ENCODE data around the gene SEPSECS. TPM values are rescaled to one million over a fixed set of nuclear protein-coding genes. Genes with fewer than 3 reads are reported as not detected.

Gene SEPSECS
- total RNA-seq (2021): 4.2 and 5.4 TPM in 2 replicates
- long read RNA-seq, full-length matches to known transcripts: 3 of 14 reads
- long read RNA-seq, partial matches to known transcripts: 9 of 14 reads
- long read RNA-seq, other reads (novel, unspliced or antisense): 2 of 14 reads

DNA sequence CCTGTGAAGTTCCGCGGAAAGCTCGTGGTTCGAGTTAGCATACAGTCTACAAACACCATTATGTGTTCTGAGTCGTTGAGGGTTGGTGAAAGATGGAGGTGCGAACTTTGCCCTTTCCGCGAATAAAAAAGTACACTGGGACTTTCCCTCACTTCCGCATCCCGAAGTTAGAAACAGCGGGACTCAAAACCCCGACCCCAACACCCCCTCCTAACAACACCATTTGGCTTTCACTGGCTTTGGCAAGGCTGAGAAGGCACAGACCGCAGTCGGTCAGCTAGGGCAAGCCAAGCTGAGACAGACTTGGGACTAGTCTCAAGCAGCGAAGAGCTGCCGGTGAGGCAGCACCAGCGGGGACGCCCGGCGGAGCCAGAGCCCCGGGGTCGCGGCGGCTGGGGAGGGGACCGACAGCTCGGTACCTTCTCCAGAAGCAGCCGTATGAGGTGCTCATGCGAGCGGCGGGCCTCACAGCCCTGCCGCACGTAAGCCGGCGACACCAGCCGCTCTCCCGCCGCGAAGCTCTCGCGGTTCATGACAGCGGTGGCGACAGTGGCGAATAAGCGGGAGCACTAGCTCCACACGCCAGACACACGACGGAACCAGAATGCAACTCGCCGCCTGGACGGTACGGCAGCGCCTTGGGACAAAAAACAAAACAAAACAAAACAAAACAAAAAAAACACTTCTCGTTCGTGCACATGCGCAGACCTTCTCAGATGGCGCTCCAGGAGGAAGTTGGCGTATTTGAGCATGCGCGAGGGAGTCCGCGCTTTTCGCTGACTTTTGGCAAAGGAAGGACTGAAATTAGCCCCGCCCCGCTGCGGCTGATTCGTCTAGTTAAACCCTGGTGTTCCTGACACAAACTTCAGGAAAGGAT lies at the start of gene SEPSECS:
Gene SEPSECS, minus strand, starts transcription at position 613 of the 877 bp plus-strand sequence. Its CDS starts 80 bp downstream, at position 533.
- H3K4me3 Mint-ChIP-seq: peak within 1 kb of the TSS; percentile 74 to 85
- TF ChIP-seq, protein P1, sequence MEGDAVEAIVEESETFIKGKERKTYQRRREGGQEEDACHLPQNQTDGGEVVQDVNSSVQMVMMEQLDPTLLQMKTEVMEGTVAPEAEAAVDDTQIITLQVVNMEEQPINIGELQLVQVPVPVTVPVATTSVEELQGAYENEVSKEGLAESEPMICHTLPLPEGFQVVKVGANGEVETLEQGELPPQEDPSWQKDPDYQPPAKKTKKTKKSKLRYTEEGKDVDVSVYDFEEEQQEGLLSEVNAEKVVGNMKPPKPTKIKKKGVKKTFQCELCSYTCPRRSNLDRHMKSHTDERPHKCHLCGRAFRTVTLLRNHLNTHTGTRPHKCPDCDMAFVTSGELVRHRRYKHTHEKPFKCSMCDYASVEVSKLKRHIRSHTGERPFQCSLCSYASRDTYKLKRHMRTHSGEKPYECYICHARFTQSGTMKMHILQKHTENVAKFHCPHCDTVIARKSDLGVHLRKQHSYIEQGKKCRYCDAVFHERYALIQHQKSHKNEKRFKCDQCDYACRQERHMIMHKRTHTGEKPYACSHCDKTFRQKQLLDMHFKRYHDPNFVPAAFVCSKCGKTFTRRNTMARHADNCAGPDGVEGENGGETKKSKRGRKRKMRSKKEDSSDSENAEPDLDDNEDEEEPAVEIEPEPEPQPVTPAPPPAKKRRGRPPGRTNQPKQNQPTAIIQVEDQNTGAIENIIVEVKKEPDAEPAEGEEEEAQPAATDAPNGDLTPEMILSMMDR (conservative IDR thresholded peaks at IDR 0.05): no peak
- peaks cover 10 to 25% of the 10 kb centered on the region in 2 experiments for H3K4me1 Mint-ChIP-seq
- peaks cover 0 to 5% (median 0%) of the 10 kb centered on the region in 3 experiments; a peak in 1 of 7 replicates for H3K36me3 Mint-ChIP-seq (ENCODE audit: insufficient read depth in 1 of 3, low read depth in 3 of 3)
- no peaks in the 10 kb centered on the region for H3K27me3 Mint-ChIP-seq (ENCODE audit: low read depth)
- Histone ChIP-seq H2BK15ac (ENCODE audit: low read depth, low read length) (no peak within 1 kb of the TSS), H2BK5ac (ENCODE audit: insufficient read length, low read length) (no peak within 1 kb of the TSS), H4K5ac (ENCODE audit: insufficient read length, low read depth, low read length) (no peak within 1 kb of the TSS), H3K79me1 (ENCODE audit: insufficient read depth, low read depth, low read length, poor library complexity, severe bottlenecking) (no peaks in the 10 kb centered on the region), H3K23me2 (ENCODE audit: insufficient read length, low read depth, low read length, poor library complexity, severe bottlenecking) (peaks cover 11% of the 10 kb centered on the region), H3K4me1 (ENCODE audit: insufficient read depth, low read length) (no peaks in the 10 kb centered on the region; the same call in 1 of the 2 replicates), H2AK5ac (ENCODE audit: insufficient read length, low read length) (no peak within 1 kb of the TSS), H2AFZ (ENCODE audit: low read length) (peak within 1 kb of the TSS; percentile 97), H3K9me3 (ENCODE audit: control insufficient read depth, low read depth, low read length) (no peaks in the 10 kb centered on the region), H3K56ac (ENCODE audit: insufficient read length, low read depth, low read length) (no peak within 1 kb of the TSS), H3T11ph (ENCODE audit: low read length) (no peak within 1 kb of the TSS), H4K91ac (ENCODE audit: insufficient read length, low read depth, low read length) (no peak within 1 kb of the TSS), H2BK120ac (ENCODE audit: low read depth, low read length, poor library complexity, severe bottlenecking) (no peak within 1 kb of the TSS), H3K79me2 (ENCODE audit: insufficient read depth, low read length) (no peaks in the 10 kb centered on the region), H3K9ac (ENCODE audit: extremely low read depth, insufficient read length, low read length) (peak within 1 kb of the TSS; percentile 85), H2BK12ac (ENCODE audit: insufficient read length, low read depth, low read length) (no peak within 1 kb of the TSS), H3K27ac (ENCODE audit: insufficient read length, low read depth, low read length) (peak within 1 kb of the TSS; percentile 54), H4K8ac (replicated peaks; ENCODE audit: insufficient read length, low read depth, low read length) (no peak within 1 kb of the TSS), H3K4me2 (ENCODE audit: insufficient read depth, insufficient read length, low read length) (peak within 1 kb of the TSS; percentile 98), H4K20me1 (ENCODE audit: control insufficient read depth, insufficient read depth, insufficient read length) (no peaks in the 10 kb centered on the region), H3K18ac (ENCODE audit: insufficient read length, low read depth, low read length) (peak within 1 kb of the TSS; percentile 77), H3K14ac (ENCODE audit: insufficient read depth, low read length) (peak within 1 kb of the TSS; percentile 85), H2BK20ac (ENCODE audit: low read depth, low read length, poor library complexity, severe bottlenecking) (no peak within 1 kb of the TSS), H3K23ac (ENCODE audit: insufficient read length, low read depth, low read length) (no peak within 1 kb of the TSS), H3K4ac (ENCODE audit: low read depth, low read length) (no peak within 1 kb of the TSS), H3K27me3 (ENCODE audit: insufficient read depth, low read length) (no peaks in the 10 kb centered on the region)
- H3K9me3 Mint-ChIP-seq: no peaks in the 10 kb centered on the region; a peak in 1 of 5 replicates
- peak; percentile 93 for DNase-seq
- peak within 1 kb of the TSS; percentile 46 to 95 (median 89); a peak in 6 of 7 replicates for H3K27ac Mint-ChIP-seq
- whole genome bisulfite sequencing (ENCODE audit: extremely low coverage, insufficient read length, low lambda C conversion rate): no CpG with 5 or more reads among the region's 66 CpGs
